OCI-M1 (cell line): ENCODE measurements around the gene CNTN1.
"Not testable (repeated sequence)": the region's sequence is repeated elsewhere in the genome, so short reads cannot be mapped to it uniquely, and the experiment has no call there.

Source experiments
- DNase-seq: peaks from one replicate; lab custom pipeline; 2025; lab: John Stamatoyannopoulos, UW

The CNTN1 gene

GRCh38 chr12:41045509-41045908 is 353.3 kb downstream of the CNTN1 start:
- DNase-seq: no peak

GRCh38 chr12:41049033-41049432 is 356.8 kb downstream of the CNTN1 start:
- DNase-seq: no peak

GRCh38 chr12:41051954-41052353 is 359.7 kb downstream of the CNTN1 start:
- DNase-seq: peak; percentile 41

- DNase-seq: no peak
Measured at GRCh38 chr12:41052441-41052840, 360.2 kb downstream of the CNTN1 start.

DNA sequence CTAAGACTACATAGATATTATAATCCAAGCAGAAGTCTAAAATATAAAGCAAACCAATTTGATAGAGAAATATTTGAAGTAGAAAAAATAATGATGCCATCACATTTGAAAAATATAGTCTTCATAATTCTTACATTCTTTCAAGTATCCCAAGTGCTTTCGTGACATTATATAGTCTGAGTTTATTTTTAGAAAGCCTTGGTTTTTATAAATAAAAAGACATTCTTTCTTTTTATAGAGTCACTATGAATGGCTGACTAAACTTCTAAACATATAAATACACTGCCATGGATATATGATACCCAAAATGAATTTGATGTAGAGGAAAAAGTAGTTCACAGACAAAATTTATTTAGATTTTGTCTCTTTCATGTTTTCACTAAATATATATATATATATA is 360.8 kb downstream of the CNTN1 start:
- no peak for DNase-seq

- no peak for DNase-seq
Measured at GRCh38 chr12:41055875-41056577, 363.8 kb downstream of the CNTN1 start.

- DNase-seq: no peak
Measured at GRCh38 chr12:41058266-41058665, 366.0 kb downstream of the CNTN1 start.

DNA sequence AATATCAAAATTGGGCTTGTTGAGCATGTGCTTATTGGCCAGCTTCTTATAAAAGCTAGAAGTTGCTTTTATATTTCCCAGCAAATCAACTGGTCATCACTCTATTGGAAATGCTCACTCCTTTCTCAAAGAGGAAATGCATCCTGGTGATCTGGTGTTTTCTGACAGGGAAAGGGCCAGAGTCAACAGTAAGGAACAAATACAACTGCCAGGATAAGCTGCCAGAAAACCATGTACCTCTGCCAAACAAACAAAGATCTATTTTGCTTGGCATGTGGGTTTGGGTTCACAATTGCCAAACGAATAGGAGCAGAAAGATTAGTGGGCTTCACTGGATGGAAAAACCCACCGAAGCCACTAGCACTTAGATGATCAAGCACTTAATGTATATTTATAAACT is 369.0 kb downstream of the CNTN1 start:
- DNase-seq: no peak

DNA sequence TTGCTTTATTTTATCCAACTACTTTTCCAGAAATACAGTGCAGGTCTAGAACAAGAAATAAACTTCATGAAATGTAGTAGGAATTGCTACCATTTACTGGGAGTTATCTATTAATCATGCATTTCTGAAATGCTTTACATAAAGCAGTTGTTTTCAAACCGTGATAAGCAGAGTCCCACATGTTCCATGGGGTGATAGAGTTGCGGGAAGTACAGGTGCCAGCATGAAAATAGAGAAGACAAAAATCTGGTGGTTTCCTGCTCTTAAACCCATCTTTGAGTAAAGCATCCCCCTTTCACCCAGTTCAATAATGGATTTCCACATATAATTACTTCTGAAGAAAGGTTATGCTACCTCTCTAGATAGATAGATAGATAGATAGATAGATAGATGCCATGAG is 372.2 kb downstream of the CNTN1 start:
- DNase-seq: no peak

- DNase-seq: peak; percentile 81
Measured at GRCh38 chr12:41067941-41068645, 375.9 kb downstream of the CNTN1 start.

DNA sequence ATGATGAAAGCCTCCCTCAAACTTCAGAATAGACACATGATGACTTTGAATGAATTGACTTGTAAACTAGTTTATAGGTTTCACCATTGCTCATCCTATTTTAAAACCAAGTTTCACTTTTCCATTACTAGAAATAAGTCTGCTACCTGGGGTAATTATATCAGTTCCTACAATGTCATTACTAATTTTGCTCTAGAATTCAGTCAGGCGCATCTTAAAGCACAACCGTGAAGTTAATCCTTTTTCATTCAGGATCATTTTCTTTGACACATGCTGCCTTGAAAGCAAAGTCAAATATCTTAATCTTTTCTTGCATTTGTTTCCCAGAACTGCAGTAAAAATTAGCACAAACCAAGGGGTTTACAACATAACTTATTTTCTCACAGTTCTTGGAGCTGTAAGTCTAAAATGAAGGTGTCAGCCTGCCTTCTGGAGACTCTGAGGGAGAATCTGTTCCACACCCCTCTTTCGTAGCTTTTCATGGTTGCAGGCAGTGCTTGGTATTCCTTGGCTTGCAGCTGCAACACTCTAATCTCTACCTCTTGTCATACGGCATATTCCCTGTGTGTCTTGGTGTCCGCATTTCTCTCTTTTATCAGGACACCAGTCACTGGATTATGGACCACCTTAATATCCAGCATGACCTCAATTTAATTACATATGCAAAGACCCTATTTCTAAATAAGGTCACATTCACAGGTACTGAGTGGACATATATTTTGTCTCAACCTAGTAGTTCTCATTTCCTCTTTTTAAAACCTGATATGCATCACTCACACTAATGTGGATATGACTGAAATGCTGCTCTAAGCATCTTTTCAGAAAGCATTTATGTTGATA is 381.6 kb downstream of the CNTN1 start:
- DNase-seq: peak; percentile 13

GRCh38 chr12:41074473-41074769 is 382.2 kb downstream of the CNTN1 start:
- DNase-seq: no peak

GRCh38 chr12:41076114-41076513 is 383.9 kb downstream of the CNTN1 start:
- peak; percentile 58 for DNase-seq

DNA sequence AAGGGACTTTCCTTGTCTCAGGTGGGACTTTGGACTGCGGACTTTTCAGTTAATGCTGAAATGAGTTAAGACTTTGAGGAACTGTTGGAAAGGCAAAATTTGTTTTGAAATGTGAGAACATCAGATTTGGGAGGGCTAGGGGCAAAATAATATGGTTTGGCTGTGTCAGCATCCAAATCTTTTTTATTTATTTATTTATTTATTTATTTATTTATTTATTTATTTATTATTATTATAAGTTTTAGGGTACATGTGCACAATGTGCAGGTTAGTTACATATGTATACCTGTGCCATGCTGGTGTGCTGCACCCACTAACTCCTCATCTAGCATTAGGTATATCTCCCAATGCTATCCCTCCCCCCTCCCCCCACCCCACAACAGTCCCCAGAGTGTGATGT is 389.0 kb downstream of the CNTN1 start:
- DNase-seq: not testable (repeated sequence)

DNA sequence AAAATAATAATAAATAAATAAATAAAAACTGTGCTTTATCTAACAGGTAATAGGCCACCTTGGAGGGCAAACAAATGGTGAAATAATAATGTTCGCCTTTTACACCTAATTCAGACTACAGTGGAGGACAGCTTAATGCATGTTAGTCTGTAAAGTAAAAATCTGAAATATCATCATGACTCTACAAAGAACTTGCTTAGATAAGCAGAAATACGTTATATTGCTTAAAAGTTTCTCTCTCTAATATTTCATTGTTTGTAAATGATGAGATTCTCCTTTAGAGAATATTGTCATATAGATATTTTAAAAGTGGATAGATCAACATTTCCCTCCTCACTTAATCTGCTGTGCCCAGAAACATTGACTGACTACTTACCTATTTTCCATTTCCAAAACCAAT is 397.2 kb downstream of the CNTN1 start:
- DNase-seq: no peak

GRCh38 chr12:41092115-41092514 is 399.9 kb downstream of the CNTN1 start:
- no peak for DNase-seq

- no peak for DNase-seq
Measured at GRCh38 chr12:41096797-41097196, 404.6 kb downstream of the CNTN1 start.

DNA sequence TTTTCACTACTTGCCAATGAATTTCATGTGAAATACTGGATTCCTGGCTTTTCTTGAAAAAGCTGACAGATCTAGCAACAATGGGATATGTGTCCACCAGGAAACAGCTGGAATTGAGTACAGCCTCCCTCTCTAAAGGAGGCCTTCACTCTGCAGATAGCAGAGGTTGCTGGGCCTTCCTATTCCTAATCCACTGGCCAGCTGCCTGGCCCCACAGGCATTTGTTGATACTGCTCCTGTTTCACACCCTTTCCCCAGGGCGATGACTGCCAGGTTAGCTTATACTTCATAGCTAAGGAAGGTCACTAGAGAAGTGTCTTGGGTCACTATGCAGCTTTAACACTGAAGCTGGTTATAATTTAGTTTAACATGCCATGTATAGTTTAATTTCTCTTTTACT is 408.3 kb downstream of the CNTN1 start:
- no peak for DNase-seq

- DNase-seq: no peak
Measured at GRCh38 chr12:41101806-41102205, 409.6 kb downstream of the CNTN1 start.

DNA sequence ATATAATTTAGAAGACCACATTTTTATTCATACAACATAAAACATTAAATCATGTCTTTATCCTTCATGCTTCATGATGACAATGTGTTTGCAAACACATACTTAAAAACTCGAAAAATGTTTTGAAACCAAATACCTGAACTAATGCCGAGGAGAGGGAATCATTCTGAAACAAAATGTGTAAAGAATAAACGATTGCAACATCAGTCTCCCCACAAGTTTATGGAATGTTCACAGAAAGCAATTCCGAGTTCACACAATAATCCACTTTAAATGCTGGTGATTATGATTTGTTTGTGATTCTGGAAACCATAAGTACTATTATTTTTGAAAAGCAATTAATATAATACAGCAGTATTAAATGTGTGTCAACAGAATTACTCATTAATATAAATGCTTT is 411.4 kb downstream of the CNTN1 start:
- no peak for DNase-seq

DNA sequence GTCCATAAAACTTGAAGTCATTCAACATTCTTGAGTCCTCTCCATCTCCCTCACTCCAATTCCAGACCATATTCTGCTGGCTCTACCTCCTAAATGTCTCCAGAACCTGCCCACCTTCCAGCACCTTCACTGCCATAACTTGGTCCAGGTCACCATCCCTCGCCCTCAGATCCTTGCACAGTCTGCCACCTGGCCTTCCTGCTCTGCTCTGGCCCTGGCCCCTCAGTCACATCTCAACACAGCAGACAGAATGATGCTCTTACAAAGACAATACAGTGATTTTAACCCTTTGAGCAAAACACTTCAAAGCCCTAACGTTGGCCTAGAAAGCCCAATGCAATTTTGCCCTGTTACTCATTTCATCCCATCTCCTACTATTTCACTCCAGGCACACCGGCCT is 414.1 kb downstream of the CNTN1 start:
- no peak for DNase-seq

- DNase-seq: no peak
Measured at GRCh38 chr12:41108032-41108431, 415.8 kb downstream of the CNTN1 start.

- DNase-seq: no peak
Measured at GRCh38 chr12:41112903-41113302, 420.7 kb downstream of the CNTN1 start.
